OCI-LY1 (cell line): ENCODE results near the gene PCGF3.

Experiments used
- H2AFZ ChIP-seq: fragments of 200-600 bp; sonication (generic), shearing (Covaris generic); 2 replicates; pipeline ENCODE4 v1.6.0; 2014; ENCODE audit warnings: antibody characterized with exemption, mild to moderate bottlenecking, low read length
- H3F3A ChIP-seq: fragments of 200-600 bp; sonication (generic), shearing (Covaris generic); 2 replicates; pipeline ENCODE4 v1.6.0; 2014; ENCODE audit warnings: mild to moderate bottlenecking, antibody characterized with exemption, low read length, moderate library complexity; ENCODE audit not compliant: insufficient read depth
- H3K27ac ChIP-seq: fragments of 200-600 bp; sonication (generic); 2 replicates; pipeline ENCODE4 v1.5.1; 2014; ENCODE audit warnings: low read length, mixed run types, mild to moderate bottlenecking, low read depth; ENCODE audit not compliant: poor library complexity, severe bottlenecking
- H3K27me3 ChIP-seq: fragments of 200-600 bp; sonication (generic); 2 replicates; pipeline ENCODE4 v1.6.0; 2014; ENCODE audit warnings: antibody characterized with exemption, mild to moderate bottlenecking, low read length, moderate library complexity; ENCODE audit not compliant: insufficient read depth
- H3K36me3 ChIP-seq: fragments of 200-600 bp; sonication (generic); 2 replicates; pipeline ENCODE4 v1.6.1; 2014; ENCODE audit warnings: mild to moderate bottlenecking, antibody characterized with exemption, low read length, moderate library complexity, mixed read lengths; ENCODE audit not compliant: insufficient read depth
- H3K4me1 ChIP-seq: fragments of 200-600 bp; sonication (generic); 2 replicates; pipeline ENCODE4 v1.5.1; 2014; ENCODE audit warnings: mild to moderate bottlenecking, low read length, moderate library complexity; ENCODE audit not compliant: insufficient read depth, severe bottlenecking
- H3K4me2 ChIP-seq: fragments of 200-600 bp; sonication (generic), shearing (Covaris generic); 2 replicates; pipeline ENCODE4 v1.6.1; 2014; ENCODE audit warnings: low read length
- H3K4me3 ChIP-seq: fragments of 200-600 bp; sonication (generic); 2 replicates; pipeline ENCODE4 v1.5.1; 2014; ENCODE audit warnings: low read length, low read depth, mild to moderate bottlenecking, mixed read lengths; ENCODE audit not compliant: poor library complexity, severe bottlenecking
- H3K79me2 ChIP-seq: fragments of 200-600 bp; shearing (Covaris generic); 2 replicates; pipeline ENCODE4 v1.6.1; 2016; ENCODE audit warnings: mixed run types, low read length, mixed read lengths; ENCODE audit not compliant: insufficient read depth
- H3K9ac ChIP-seq: fragments of 200-600 bp; sonication (generic), shearing (Covaris generic); 2 replicates; pipeline ENCODE4 v1.6.1; 2014; ENCODE audit warnings: mild to moderate bottlenecking, low read length, mixed read lengths
- H3K9me2 ChIP-seq: fragments of 200-600 bp; sonication (generic), shearing (Covaris generic); 2 replicates; pipeline ENCODE4 v1.6.1; 2014; ENCODE audit warnings: low read depth, mild to moderate bottlenecking, low read length, mixed read lengths
- H3K9me3 ChIP-seq: fragments of 200-600 bp; shearing (Covaris generic); 2 replicates; pipeline ENCODE4 v1.6.1; 2014; ENCODE audit warnings: low read length, mixed read lengths
- H4K20me1 ChIP-seq: fragments of 200-600 bp; sonication (generic), shearing (Covaris generic); 2 replicates; pipeline ENCODE4 v1.6.0; 2016; ENCODE audit warnings: mild to moderate bottlenecking, low read length; ENCODE audit not compliant: insufficient read depth
- EZH2 ChIP-seq: fragments of 200-600 bp; sonication (generic), shearing (Covaris generic); IDR thresholded peaks from 2 replicates; pipeline ENCODE4 v1.8.0; 2017; ENCODE audit warnings: borderline replicate concordance, mixed run types, mild to moderate bottlenecking, antibody characterized with exemption, low read length, moderate library complexity, mixed read lengths
- TF ChIP-seq, protein P1 (sequence below): fragments of 200-600 bp; sonication (generic), shearing (Covaris generic); IDR thresholded peaks from 2 replicates; pipeline ENCODE4 v1.5.1; 2017; ENCODE audit warnings: mild to moderate bottlenecking, antibody characterized with exemption, low read length, moderate library complexity, mixed read lengths

The PCGF3 gene

DNA sequence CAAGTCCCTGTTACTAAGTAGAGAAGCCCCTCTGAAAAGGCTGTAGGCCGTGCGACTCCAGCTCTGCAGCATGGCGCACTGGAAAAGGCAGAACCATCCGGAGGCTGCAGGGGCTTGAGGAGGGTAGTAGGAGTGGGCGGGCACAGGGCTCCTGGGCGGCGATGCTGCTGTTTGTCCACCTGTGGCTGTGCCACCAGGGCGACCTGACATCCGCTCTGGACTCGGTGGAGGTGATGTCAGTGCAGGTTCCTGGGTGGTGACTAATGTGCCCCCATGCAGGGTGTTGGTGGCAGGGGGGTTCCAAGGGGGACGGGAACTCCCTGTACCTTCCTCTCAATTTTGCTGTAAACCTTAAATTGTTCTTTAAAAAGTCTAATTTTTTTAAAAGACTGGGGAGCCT is 58.3 kb downstream of the PCGF3 start:
- no peak overlapping the region for H2AFZ ChIP-seq
- H3K27me3 ChIP-seq = no peaks in the 10 kb centered on the region
- H3K79me2 ChIP-seq = no peaks in the 10 kb centered on the region
- H3K9me2 ChIP-seq = no peaks in the 10 kb centered on the region
- no peaks in the 10 kb centered on the region for H3K9me3 ChIP-seq
- no peak overlapping the region for H3K4me2 ChIP-seq
- no peak for TF ChIP-seq EZH2
- TF ChIP-seq, protein P1, sequence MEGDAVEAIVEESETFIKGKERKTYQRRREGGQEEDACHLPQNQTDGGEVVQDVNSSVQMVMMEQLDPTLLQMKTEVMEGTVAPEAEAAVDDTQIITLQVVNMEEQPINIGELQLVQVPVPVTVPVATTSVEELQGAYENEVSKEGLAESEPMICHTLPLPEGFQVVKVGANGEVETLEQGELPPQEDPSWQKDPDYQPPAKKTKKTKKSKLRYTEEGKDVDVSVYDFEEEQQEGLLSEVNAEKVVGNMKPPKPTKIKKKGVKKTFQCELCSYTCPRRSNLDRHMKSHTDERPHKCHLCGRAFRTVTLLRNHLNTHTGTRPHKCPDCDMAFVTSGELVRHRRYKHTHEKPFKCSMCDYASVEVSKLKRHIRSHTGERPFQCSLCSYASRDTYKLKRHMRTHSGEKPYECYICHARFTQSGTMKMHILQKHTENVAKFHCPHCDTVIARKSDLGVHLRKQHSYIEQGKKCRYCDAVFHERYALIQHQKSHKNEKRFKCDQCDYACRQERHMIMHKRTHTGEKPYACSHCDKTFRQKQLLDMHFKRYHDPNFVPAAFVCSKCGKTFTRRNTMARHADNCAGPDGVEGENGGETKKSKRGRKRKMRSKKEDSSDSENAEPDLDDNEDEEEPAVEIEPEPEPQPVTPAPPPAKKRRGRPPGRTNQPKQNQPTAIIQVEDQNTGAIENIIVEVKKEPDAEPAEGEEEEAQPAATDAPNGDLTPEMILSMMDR = no peak
- no peaks in the 10 kb centered on the region for H3F3A ChIP-seq
- H3K4me1 ChIP-seq = no peaks in the 10 kb centered on the region
- no peaks in the 10 kb centered on the region for H4K20me1 ChIP-seq
- no peak overlapping the region for H3K9ac ChIP-seq
- H3K36me3 ChIP-seq = peaks cover 57% of the 10 kb centered on the region
- no peak overlapping the region for H3K4me3 ChIP-seq
- no peak overlapping the region for H3K27ac ChIP-seq

- Histone ChIP-seq H3K9me2 (no peaks in the 10 kb centered on the region), H3F3A (no peaks in the 10 kb centered on the region), H4K20me1 (no peaks in the 10 kb centered on the region), H3K79me2 (no peaks in the 10 kb centered on the region), H3K36me3 (peaks cover 63% of the 10 kb centered on the region), H3K4me2 (no peak overlapping the region), H3K4me3 (no peak overlapping the region), H3K27me3 (no peaks in the 10 kb centered on the region), H3K9ac (no peak overlapping the region), H3K9me3 (no peaks in the 10 kb centered on the region), H3K4me1 (no peaks in the 10 kb centered on the region), H2AFZ (no peak overlapping the region), H3K27ac (no peak overlapping the region)
- TF ChIP-seq, protein P1 = no peak
- TF ChIP-seq EZH2 = no peak
These were observed 59.0 kb downstream of the PCGF3 start for GRCh38 chr4:764405-765169.

DNA sequence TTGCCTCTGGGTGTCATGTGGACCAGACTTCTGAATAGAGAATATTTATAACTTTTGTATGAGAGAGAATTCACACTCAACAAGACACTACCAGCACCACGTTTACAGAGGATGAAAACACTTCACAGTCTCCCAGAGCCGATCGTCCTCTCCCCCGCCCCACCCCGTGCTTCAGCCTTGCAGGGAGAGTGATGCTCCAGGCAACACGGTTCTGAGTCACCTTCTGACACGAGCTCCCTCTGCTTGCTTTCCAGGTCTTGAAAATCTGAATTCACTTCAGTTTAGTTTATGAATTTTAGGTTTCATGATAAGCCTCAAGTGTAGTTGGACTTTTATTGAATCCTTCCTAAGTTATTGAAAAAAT is 60.5 kb downstream of the PCGF3 start:
- no peak overlapping the region for H3K4me2 ChIP-seq
- no peak overlapping the region for H3K4me3 ChIP-seq
- H3K9me2 ChIP-seq = no peaks in the 10 kb centered on the region
- no peak overlapping the region for H3K27ac ChIP-seq
- H4K20me1 ChIP-seq = no peaks in the 10 kb centered on the region
- 0 out of 2 replicates have a peak, but pooled peaks cover 4% of the 10 kb centered on the region for H3K79me2 ChIP-seq
- H3K4me1 ChIP-seq = no peaks in the 10 kb centered on the region
- H3K36me3 ChIP-seq = peaks cover 67% of the 10 kb centered on the region
- no peak overlapping the region for H3K9ac ChIP-seq
- TF ChIP-seq EZH2 = no peak
- TF ChIP-seq, protein P1 = no peak
- no peak overlapping the region for H2AFZ ChIP-seq
- H3K27me3 ChIP-seq = no peaks in the 10 kb centered on the region
- no peaks in the 10 kb centered on the region for H3K9me3 ChIP-seq
- H3F3A ChIP-seq = no peaks in the 10 kb centered on the region
